Sigmoid colon (tissue), 4 donors: ENCODE data around the gene BRINP1.

Experiments used
- POLR2A ChIP-seq, 2 donors: fragments of 450-650 bp; IDR thresholded peaks; one replicate each; pipeline ENCODE4 v1.6.1; 2016; ENCODE audit warnings: antibody characterized with exemption in 2 of 2, mild to moderate bottlenecking in 2 of 2, moderate library complexity in 2 of 2
- POLR2AphosphoS5 ChIP-seq, 4 donors: sonication (generic); formaldehyde crosslinking; IDR thresholded peaks; one replicate each; pipeline ENCODE4 v1.6.1; 2017; ENCODE audit warnings: antibody characterized with exemption in 4 of 4
- TF ChIP-seq, protein P1 (sequence below), 4 experiments: fragments of 450-650 bp in 3 of 4; fragments of 200-600 bp in 1 of 4; IDR thresholded peaks; one replicate each; pipeline ENCODE4 v1.5.1; 2016 to 2019; ENCODE audit warnings: antibody characterized with exemption in 4 of 4, mild to moderate bottlenecking in 3 of 4, moderate library complexity in 2 of 4

DNA sequence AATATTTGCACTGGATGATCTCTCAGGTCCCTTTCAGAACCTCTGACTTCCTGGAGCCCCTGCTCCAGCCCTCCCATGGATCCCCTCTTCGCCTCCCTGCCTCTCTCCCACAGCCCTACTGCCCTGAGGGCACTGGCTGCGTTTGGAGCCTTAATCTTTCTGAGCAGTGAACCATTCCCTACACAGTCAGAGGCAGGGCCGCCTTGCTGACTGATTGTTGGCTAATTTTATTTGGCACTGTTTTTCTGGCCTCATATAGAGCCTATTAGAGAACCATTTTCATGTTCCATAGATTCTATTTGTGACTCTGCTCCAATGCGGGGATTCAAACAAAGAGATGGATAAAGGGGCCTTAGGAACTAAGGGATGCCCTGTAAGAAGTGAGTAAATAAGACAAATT lies 91.1 kb downstream of the BRINP1 start:
- TF ChIP-seq, protein P1, sequence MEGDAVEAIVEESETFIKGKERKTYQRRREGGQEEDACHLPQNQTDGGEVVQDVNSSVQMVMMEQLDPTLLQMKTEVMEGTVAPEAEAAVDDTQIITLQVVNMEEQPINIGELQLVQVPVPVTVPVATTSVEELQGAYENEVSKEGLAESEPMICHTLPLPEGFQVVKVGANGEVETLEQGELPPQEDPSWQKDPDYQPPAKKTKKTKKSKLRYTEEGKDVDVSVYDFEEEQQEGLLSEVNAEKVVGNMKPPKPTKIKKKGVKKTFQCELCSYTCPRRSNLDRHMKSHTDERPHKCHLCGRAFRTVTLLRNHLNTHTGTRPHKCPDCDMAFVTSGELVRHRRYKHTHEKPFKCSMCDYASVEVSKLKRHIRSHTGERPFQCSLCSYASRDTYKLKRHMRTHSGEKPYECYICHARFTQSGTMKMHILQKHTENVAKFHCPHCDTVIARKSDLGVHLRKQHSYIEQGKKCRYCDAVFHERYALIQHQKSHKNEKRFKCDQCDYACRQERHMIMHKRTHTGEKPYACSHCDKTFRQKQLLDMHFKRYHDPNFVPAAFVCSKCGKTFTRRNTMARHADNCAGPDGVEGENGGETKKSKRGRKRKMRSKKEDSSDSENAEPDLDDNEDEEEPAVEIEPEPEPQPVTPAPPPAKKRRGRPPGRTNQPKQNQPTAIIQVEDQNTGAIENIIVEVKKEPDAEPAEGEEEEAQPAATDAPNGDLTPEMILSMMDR (IDR thresholded peaks at IDR 0.05) = no peak
- TF ChIP-seq POLR2A (IDR thresholded peaks at IDR 0.05) (no peak), POLR2AphosphoS5 (IDR thresholded peaks at IDR 0.05) (no peak)
